Measurements from ENCODE around the gene ARRDC1.
A peak's percentile ranks its signal among the peaks of the same experiment; 100 is the strongest.

Gene ARRDC1

DNA sequence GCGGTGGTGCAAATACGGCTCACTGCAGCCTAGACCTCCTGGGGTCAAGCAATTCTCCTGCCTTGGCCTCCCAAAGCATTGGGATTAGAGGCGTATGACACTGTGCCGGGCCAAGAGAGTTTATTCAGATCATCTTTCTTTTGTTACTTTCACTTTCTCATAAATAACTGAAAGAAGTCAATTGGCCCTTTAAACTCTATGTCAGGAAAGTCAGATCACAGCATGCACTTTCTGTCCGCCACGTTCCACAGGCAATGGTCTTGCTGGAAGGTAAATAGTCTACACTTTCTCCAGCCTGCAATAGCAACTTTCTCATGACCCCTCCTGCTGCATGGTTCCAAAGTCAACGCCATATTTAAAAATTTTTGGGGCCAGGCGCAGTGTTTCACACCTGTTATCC lies 6.5 kb upstream of the ARRDC1 start:
- no peaks in the 10 kb centered on the region for H3K27me3 ChIP-seq (replicated peaks)
- in situ Hi-C loops (cut with HindIII; ENCODE audit: low pct_ligation_motif_present, low sequenced_read_pairs) = no loop called here
- H3K4me3 ChIP-seq (ENCODE audit: low read depth, low read length) = no peak overlapping the region
- TF ChIP-seq, protein P1, sequence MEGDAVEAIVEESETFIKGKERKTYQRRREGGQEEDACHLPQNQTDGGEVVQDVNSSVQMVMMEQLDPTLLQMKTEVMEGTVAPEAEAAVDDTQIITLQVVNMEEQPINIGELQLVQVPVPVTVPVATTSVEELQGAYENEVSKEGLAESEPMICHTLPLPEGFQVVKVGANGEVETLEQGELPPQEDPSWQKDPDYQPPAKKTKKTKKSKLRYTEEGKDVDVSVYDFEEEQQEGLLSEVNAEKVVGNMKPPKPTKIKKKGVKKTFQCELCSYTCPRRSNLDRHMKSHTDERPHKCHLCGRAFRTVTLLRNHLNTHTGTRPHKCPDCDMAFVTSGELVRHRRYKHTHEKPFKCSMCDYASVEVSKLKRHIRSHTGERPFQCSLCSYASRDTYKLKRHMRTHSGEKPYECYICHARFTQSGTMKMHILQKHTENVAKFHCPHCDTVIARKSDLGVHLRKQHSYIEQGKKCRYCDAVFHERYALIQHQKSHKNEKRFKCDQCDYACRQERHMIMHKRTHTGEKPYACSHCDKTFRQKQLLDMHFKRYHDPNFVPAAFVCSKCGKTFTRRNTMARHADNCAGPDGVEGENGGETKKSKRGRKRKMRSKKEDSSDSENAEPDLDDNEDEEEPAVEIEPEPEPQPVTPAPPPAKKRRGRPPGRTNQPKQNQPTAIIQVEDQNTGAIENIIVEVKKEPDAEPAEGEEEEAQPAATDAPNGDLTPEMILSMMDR (IDR thresholded peaks at IDR 0.05; ENCODE audit: low read depth, low read length, missing control alignments) = no peak
- no peaks in the 10 kb centered on the region for H3K36me3 ChIP-seq (replicated peaks)
- DNase-seq = no peak
- H3K27ac ChIP-seq = no peak overlapping the region

DNA sequence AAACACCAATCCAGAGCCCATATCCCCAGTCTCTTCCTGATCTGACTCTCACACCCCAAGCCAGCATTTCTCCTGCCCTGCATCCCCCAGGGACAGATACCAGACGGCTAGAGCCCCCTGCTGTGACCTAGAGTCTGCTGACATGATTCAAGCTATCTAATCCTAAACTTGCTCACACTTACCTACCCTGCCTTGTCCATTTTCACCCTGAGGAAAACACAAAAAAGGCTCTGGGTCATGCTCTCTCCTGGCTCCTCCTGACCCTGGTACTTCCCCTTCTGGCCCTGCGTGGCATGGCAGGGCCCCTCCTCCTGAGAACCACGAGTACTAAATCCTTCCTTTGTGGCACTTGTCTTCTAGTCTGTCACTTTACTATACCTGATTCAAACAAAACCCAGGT lies 2.8 kb upstream of the ARRDC1 start:
- H3K27me3 ChIP-seq (replicated peaks) = no peaks in the 10 kb centered on the region
- H3K27ac ChIP-seq = no peak overlapping the region
- H3K36me3 ChIP-seq (replicated peaks) = no peaks in the 10 kb centered on the region
- no peak for DNase-seq
- no peak overlapping the region for H3K4me3 ChIP-seq (ENCODE audit: low read depth, low read length)
- TF ChIP-seq, protein P1 (IDR thresholded peaks at IDR 0.05; ENCODE audit: low read depth, low read length, missing control alignments) = no peak
- in situ Hi-C loops (cut with HindIII; ENCODE audit: low pct_ligation_motif_present, low sequenced_read_pairs) = no loop called here

DNA sequence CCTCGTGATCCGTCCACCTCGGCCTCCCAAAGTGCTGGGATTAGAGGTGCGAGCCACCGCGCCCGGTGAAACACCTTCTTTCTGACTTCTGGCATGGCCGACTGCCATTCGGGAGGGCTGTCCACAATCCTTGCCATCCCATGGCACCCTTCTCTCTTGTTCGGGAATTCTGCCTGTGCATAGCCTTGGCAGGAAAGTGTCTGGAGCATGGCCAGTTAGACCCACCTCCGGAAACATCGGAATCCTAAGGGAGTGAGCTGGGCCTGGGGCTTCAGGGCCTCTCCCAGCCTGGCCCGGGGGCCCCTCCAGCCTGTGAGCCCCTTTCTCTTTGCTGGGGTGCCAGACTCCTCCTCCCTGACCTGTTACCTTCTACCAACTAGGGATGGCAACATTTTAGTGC lies 1.6 kb upstream of the ARRDC1 start:
- in situ Hi-C loops (cut with HindIII; ENCODE audit: low pct_ligation_motif_present, low sequenced_read_pairs) = no loop called here

DNA sequence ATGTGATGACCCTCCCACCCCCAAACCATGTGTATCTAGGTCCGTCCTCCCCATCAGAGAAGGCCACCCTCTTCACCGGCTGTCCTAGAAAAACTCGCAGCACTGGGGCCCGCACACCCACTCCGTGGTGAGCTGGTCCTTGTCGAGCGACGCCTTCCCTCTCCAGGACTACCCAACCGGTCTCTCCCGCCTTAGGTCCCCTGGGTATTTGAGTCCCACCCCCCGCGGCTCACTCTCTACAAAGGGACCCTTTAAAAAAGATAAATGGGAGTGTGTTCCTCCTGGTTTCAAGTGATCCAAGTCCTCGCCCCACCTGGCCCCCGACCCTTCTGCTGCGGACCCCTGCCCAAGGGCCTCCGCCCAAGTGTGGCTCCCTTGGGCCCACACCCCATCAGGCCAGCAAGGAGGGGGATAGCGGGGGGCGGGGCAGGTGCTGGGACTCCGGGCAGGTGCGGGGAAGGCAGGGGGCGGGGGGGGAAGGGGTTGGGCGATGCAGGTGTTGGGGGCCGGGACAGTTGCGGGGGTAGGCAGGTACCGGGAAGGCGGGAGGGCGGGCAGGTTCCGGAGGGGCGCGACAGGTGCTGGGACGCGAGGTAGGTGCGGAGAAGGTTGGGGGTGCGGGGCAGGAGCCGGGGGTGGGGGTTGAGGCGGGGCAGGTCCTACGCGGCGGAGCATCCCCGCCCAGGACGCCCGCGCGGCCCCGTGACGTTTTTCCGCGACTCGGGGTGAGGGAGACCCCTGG lies 970 bp upstream of the ARRDC1 start:
- TF ChIP-seq, protein P1 (IDR thresholded peaks at IDR 0.05; ENCODE audit: low read depth, low read length, missing control alignments) = no peak
- Histone ChIP-seq H3K27me3 (replicated peaks) (no peaks in the 10 kb centered on the region), H3K36me3 (replicated peaks) (no peaks in the 10 kb centered on the region), H3K27ac (no peak overlapping the region), H3K4me3 (ENCODE audit: low read depth, low read length) (peak overlapping the region; percentile 46)
- in situ Hi-C loops (cut with HindIII; ENCODE audit: low pct_ligation_motif_present, low sequenced_read_pairs) = no loop called here
- no peak for DNase-seq

More for the DNA sequence above, 1.6 kb upstream of the ARRDC1 start:
- H3K36me3 ChIP-seq (replicated peaks) = no peaks in the 10 kb centered on the region
- H3K4me3 ChIP-seq (ENCODE audit: low read depth, low read length) = no peak overlapping the region
- no peaks in the 10 kb centered on the region for H3K27me3 ChIP-seq (replicated peaks)
- TF ChIP-seq, protein P1 (IDR thresholded peaks at IDR 0.05; ENCODE audit: low read depth, low read length, missing control alignments) = no peak
- no peak for DNase-seq
- no peak overlapping the region for H3K27ac ChIP-seq

DNA sequence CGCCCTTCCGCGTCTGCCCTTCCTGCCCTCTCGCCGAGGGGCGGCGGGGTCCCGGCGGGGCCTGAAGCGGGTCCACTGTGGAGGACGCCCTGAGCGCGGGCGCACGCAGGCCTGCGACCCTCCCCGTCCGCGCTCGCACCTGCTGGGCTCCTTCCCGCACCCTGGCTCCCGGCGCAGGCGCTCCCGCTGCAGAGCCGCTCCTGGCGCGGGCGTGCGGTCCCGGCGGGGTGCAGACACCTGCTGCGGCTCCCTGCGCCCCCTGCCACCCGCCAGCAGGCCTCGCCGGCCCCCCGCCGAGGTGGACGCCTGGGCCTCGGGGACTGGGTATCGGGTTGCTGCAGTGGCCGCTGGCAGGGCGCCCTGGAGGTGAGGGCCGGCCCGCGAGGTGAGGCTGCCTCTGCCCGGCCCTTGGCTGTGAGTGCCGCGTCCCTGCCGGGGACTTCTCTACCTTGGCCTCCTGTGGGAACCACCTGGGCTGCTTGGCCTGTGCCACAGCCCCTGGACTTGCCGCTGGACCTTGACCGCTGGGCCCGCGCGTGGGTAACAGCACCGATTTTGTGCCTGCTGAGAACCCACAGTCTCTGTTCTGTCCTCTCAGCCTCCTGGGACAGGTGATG lies 627 bp downstream of the ARRDC1 start:
- H3K4me3 ChIP-seq (ENCODE audit: low read depth, low read length) = peak overlapping the region; percentile 56
- no peaks in the 10 kb centered on the region for H3K27me3 ChIP-seq (replicated peaks)
- no peak for DNase-seq
- H3K36me3 ChIP-seq (replicated peaks) = no peaks in the 10 kb centered on the region
- TF ChIP-seq, protein P1 (IDR thresholded peaks at IDR 0.05; ENCODE audit: low read depth, low read length, missing control alignments) = no peak
- in situ Hi-C loops (cut with HindIII; ENCODE audit: low pct_ligation_motif_present, low sequenced_read_pairs) = no loop called here
- no peak overlapping the region for H3K27ac ChIP-seq
